ENCODE results near the gene AP4E1.

Gene AP4E1

DNA sequence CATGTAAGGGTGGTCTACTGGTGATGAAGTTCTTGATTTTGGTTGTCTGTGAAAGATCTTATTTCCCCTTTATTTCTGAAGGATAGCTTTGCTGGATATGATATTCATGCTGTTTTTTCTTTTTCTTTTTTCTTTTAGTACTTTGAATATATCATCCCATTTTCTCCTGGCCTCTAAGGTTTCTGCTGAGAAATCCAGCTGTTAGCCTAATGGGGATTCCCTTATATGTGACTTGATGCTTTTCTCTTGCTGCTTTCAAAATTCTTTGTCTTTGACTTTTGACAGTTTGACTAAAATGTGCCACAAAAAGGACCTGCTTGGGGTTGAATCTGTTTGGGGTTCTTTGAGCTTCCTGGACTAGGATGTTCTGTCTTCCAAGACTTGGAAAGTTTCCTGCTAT is 62.6 kb downstream of the AP4E1 start:
- Histone ChIP-seq H3K4me2 (ENCODE audit: insufficient read depth, low read length, poor library complexity, severe bottlenecking) (no peak overlapping the region), H3K4ac (ENCODE audit: low read length) (no peak overlapping the region), H2BK15ac (ENCODE audit: low read length) (no peak overlapping the region), H3K27me3 (ENCODE audit: control insufficient read depth in 3 of 3, insufficient read depth in 3 of 3, low read depth in 1 of 3, low read length in 3 of 3) (peaks cover 0 to 2% (median 0%) of the 10 kb centered on the region in 3 experiments), H3K79me1 (ENCODE audit: low read depth, low read length) (peaks cover 2% of the 10 kb centered on the region), H4K91ac (ENCODE audit: low read depth, low read length, poor library complexity) (no peak overlapping the region), H3K4me1 (ENCODE audit: control insufficient read depth in 2 of 2, insufficient read depth in 1 of 2, low read depth in 1 of 2, low read length in 2 of 2) (no peaks in the 10 kb centered on the region), H3K18ac (ENCODE audit: low read length) (no peak overlapping the region), H3K9me3 (replicated peaks in 1 of 2; ENCODE audit: control insufficient read depth in 2 of 2, insufficient read depth in 1 of 2, low read depth in 1 of 2, low read length in 2 of 2) (peaks cover 4 to 43% of the 10 kb centered on the region in 2 donors), H3K36me3 (replicated peaks in 1 of 2; ENCODE audit: control insufficient read depth in 2 of 2, insufficient read depth in 2 of 2, low read length in 2 of 2) (peaks cover 5 to 44% of the 10 kb centered on the region in 2 donors), H3K4me3 (ENCODE audit: low read length in 2 of 2) (no peak overlapping the region), H2BK120ac (ENCODE audit: low read depth, low read length) (no peak overlapping the region), H2BK5ac (ENCODE audit: low read length) (no peak overlapping the region), H3K9ac (ENCODE audit: low read depth, low read length, poor library complexity) (no peak overlapping the region), H2AFZ (ENCODE audit: low read length) (no peak overlapping the region), H2BK12ac (ENCODE audit: low read length) (no peak overlapping the region), H4K8ac (ENCODE audit: low read depth, low read length) (no peak overlapping the region), H2AK5ac (ENCODE audit: low read depth, low read length) (no peak overlapping the region), H3K14ac (ENCODE audit: low read length) (no peak overlapping the region), H3K27ac (replicated peaks; ENCODE audit: low read length) (no peak overlapping the region), H3K23ac (ENCODE audit: low read depth, low read length, poor library complexity) (no peak overlapping the region)
- DNase-seq (ENCODE audit: low spot score) = no peak

DNA sequence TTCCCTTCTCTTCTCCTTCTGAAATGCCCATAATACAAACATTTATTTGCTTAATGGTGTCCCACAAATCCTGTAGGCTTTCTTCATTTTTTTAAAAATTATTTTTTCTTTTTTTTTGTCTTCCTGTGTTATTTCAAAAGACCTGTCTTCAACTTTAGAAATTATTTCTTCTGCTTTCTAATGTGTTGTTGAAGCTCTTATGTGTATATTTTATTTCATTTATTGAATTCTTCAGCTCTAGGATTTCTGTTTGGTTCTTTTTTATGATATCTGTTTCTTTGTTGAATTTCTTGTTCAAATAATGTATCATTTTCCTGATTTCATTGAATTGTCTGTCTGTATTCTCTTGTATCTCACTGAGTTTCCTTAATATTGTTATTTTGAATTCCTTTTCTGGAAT is 63.1 kb downstream of the AP4E1 start:
- no peak overlapping the region for H3K4me2 ChIP-seq (ENCODE audit: insufficient read depth, low read length, poor library complexity, severe bottlenecking)
- DNase-seq (ENCODE audit: low spot score) = no peak
- H3K79me1 ChIP-seq (ENCODE audit: low read depth, low read length) = peaks cover 2% of the 10 kb centered on the region
- H3K4me1 ChIP-seq (ENCODE audit: control insufficient read depth in 2 of 2, insufficient read depth in 1 of 2, low read depth in 1 of 2, low read length in 2 of 2) = no peaks in the 10 kb centered on the region
- no peak overlapping the region for H2BK5ac ChIP-seq (ENCODE audit: low read length)
- peaks cover 0 to 2% (median 0%) of the 10 kb centered on the region in 3 experiments for H3K27me3 ChIP-seq (ENCODE audit: control insufficient read depth in 3 of 3, insufficient read depth in 3 of 3, low read depth in 1 of 3, low read length in 3 of 3)
- no peak overlapping the region for H3K9ac ChIP-seq (ENCODE audit: low read depth, low read length, poor library complexity)
- H2BK12ac ChIP-seq (ENCODE audit: low read length) = no peak overlapping the region
- peaks cover 5 to 44% of the 10 kb centered on the region in 2 donors for H3K36me3 ChIP-seq (replicated peaks in 1 of 2; ENCODE audit: control insufficient read depth in 2 of 2, insufficient read depth in 2 of 2, low read length in 2 of 2)
- no peak overlapping the region for H2BK120ac ChIP-seq (ENCODE audit: low read depth, low read length)
- no peak overlapping the region for H4K8ac ChIP-seq (ENCODE audit: low read depth, low read length)
- no peak overlapping the region for H3K18ac ChIP-seq (ENCODE audit: low read length)
- H3K23ac ChIP-seq (ENCODE audit: low read depth, low read length, poor library complexity) = no peak overlapping the region
- H3K4me3 ChIP-seq (ENCODE audit: low read length in 2 of 2) = no peak overlapping the region
- H3K14ac ChIP-seq (ENCODE audit: low read length) = no peak overlapping the region
- H2AK5ac ChIP-seq (ENCODE audit: low read depth, low read length) = no peak overlapping the region
- H2BK15ac ChIP-seq (ENCODE audit: low read length) = no peak overlapping the region
- no peak overlapping the region for H3K4ac ChIP-seq (ENCODE audit: low read length)
- H3K9me3 ChIP-seq (replicated peaks in 1 of 2; ENCODE audit: control insufficient read depth in 2 of 2, insufficient read depth in 1 of 2, low read depth in 1 of 2, low read length in 2 of 2) = peaks cover 4 to 43% of the 10 kb centered on the region in 2 donors
- no peak overlapping the region for H3K27ac ChIP-seq (replicated peaks; ENCODE audit: low read length)
- H4K91ac ChIP-seq (ENCODE audit: low read depth, low read length, poor library complexity) = no peak overlapping the region
- no peak overlapping the region for H2AFZ ChIP-seq (ENCODE audit: low read length)

DNA sequence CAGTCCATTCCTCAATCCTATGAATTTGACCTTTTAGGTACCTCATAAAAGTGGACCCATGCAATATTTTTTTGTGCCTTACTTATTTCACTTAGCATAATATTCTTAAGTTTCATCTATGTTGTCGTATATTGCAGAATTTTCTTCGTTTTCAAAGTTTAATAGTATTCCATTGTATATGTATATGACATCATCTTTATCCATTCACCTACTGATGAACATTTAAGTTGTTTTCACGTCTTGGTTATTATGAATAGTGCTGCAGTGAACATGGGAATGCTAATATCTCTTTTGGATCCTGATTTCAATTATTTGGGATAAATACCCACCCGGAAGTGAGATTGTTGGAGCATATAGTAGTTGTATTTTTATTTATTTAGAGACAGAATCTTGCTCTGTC is 65.1 kb downstream of the AP4E1 start:
- Histone ChIP-seq H3K79me1 (ENCODE audit: low read depth, low read length) (peaks cover 2% of the 10 kb centered on the region), H3K4me1 (ENCODE audit: control insufficient read depth in 2 of 2, insufficient read depth in 1 of 2, low read depth in 1 of 2, low read length in 2 of 2) (no peaks in the 10 kb centered on the region), H2BK120ac (ENCODE audit: low read depth, low read length) (no peak overlapping the region), H3K27me3 (ENCODE audit: control insufficient read depth in 3 of 3, insufficient read depth in 3 of 3, low read depth in 1 of 3, low read length in 3 of 3) (peaks cover 0 to 2% (median 0%) of the 10 kb centered on the region in 3 experiments), H4K91ac (ENCODE audit: low read depth, low read length, poor library complexity) (no peak overlapping the region), H3K4me3 (ENCODE audit: low read length in 2 of 2) (no peak overlapping the region), H3K4ac (ENCODE audit: low read length) (no peak overlapping the region), H2BK12ac (ENCODE audit: low read length) (no peak overlapping the region), H2BK15ac (ENCODE audit: low read length) (no peak overlapping the region), H3K27ac (replicated peaks; ENCODE audit: low read length) (no peak overlapping the region), H3K36me3 (replicated peaks in 1 of 2; ENCODE audit: control insufficient read depth in 2 of 2, insufficient read depth in 2 of 2, low read length in 2 of 2) (peaks cover 5 to 46% of the 10 kb centered on the region in 2 donors), H3K23ac (ENCODE audit: low read depth, low read length, poor library complexity) (no peak overlapping the region), H3K9me3 (replicated peaks in 1 of 2; ENCODE audit: control insufficient read depth in 2 of 2, insufficient read depth in 1 of 2, low read depth in 1 of 2, low read length in 2 of 2) (peaks cover 4 to 43% of the 10 kb centered on the region in 2 donors), H3K9ac (ENCODE audit: low read depth, low read length, poor library complexity) (no peak overlapping the region), H2BK5ac (ENCODE audit: low read length) (no peak overlapping the region), H2AK5ac (ENCODE audit: low read depth, low read length) (no peak overlapping the region), H3K14ac (ENCODE audit: low read length) (no peak overlapping the region), H3K18ac (ENCODE audit: low read length) (no peak overlapping the region), H4K8ac (ENCODE audit: low read depth, low read length) (no peak overlapping the region), H3K4me2 (ENCODE audit: insufficient read depth, low read length, poor library complexity, severe bottlenecking) (no peak overlapping the region), H2AFZ (ENCODE audit: low read length) (no peak overlapping the region)
- no peak for DNase-seq (ENCODE audit: low spot score)
- no CpG with 5 or more reads among the region's 4 CpGs for WGBS, 2 donors (ENCODE audit: extremely low coverage in 2 of 2, insufficient read length in 2 of 2, insufficient replicate concordance in 1 of 2)

DNA sequence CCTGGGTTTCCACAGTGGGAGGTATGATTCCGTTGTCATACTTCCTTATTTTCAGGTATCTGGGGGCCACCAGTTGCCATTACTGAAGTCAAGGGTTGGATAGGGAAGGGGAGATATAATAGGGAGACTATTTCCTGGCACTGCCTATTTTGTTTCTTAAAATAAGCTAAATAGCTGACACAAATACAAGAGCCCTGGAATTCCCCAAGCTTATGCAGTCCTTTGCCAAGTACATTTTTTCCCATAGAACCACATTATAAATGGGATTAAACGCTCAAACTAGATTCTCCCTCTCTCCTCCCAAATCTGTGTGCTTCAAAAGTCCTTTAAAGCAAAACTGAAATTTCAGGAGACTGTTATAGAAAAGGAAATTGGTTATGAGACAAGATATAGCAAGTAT is 68.7 kb downstream of the AP4E1 start:
- no peak overlapping the region for H3K4me2 ChIP-seq (ENCODE audit: insufficient read depth, low read length, poor library complexity, severe bottlenecking)
- H3K18ac ChIP-seq (ENCODE audit: low read length) = no peak overlapping the region
- H3K79me1 ChIP-seq (ENCODE audit: low read depth, low read length) = peaks cover 4% of the 10 kb centered on the region
- H3K14ac ChIP-seq (ENCODE audit: low read length) = no peak overlapping the region
- no peak overlapping the region for H3K23ac ChIP-seq (ENCODE audit: low read depth, low read length, poor library complexity)
- H2AK5ac ChIP-seq (ENCODE audit: low read depth, low read length) = no peak overlapping the region
- H3K36me3 ChIP-seq (replicated peaks in 1 of 2; ENCODE audit: control insufficient read depth in 2 of 2, insufficient read depth in 2 of 2, low read length in 2 of 2) = peaks cover 3 to 38% of the 10 kb centered on the region in 2 donors
- no peaks in the 10 kb centered on the region for H3K4me1 ChIP-seq (ENCODE audit: control insufficient read depth in 2 of 2, insufficient read depth in 1 of 2, low read depth in 1 of 2, low read length in 2 of 2)
- H3K27me3 ChIP-seq (ENCODE audit: control insufficient read depth in 3 of 3, insufficient read depth in 3 of 3, low read depth in 1 of 3, low read length in 3 of 3) = peaks cover 0 to 2% (median 0%) of the 10 kb centered on the region in 3 experiments
- no peak overlapping the region for H2AFZ ChIP-seq (ENCODE audit: low read length)
- H4K8ac ChIP-seq (ENCODE audit: low read depth, low read length) = no peak overlapping the region
- no peak overlapping the region for H3K4ac ChIP-seq (ENCODE audit: low read length)
- H2BK15ac ChIP-seq (ENCODE audit: low read length) = no peak overlapping the region
- no peak overlapping the region for H2BK12ac ChIP-seq (ENCODE audit: low read length)
- no peak overlapping the region for H2BK5ac ChIP-seq (ENCODE audit: low read length)
- WGBS, 2 donors (ENCODE audit: extremely low coverage in 2 of 2, insufficient read length in 2 of 2, insufficient replicate concordance in 1 of 2) = no CpG with 5 or more reads among the region's 2 CpGs
- no peak overlapping the region for H3K27ac ChIP-seq (replicated peaks; ENCODE audit: low read length)
- no peak for DNase-seq (ENCODE audit: low spot score)
- H4K91ac ChIP-seq (ENCODE audit: low read depth, low read length, poor library complexity) = no peak overlapping the region
- no peak overlapping the region for H3K9ac ChIP-seq (ENCODE audit: low read depth, low read length, poor library complexity)
- no peak overlapping the region for H2BK120ac ChIP-seq (ENCODE audit: low read depth, low read length)
- H3K9me3 ChIP-seq (replicated peaks in 1 of 2; ENCODE audit: control insufficient read depth in 2 of 2, insufficient read depth in 1 of 2, low read depth in 1 of 2, low read length in 2 of 2) = peaks cover 4 to 16% of the 10 kb centered on the region in 2 donors
- no peak overlapping the region for H3K4me3 ChIP-seq (ENCODE audit: low read length in 2 of 2)

Measured in neuronal stem cell (in vitro differentiated cells).